Panc1 (cell line): ENCODE results near the gene ARHGAP6. TPM values are rescaled to one million over a fixed set of nuclear protein-coding genes. Genes with fewer than 3 reads are reported as not detected.

Experiments
- ATAC-seq: fragments of 200-7000 bp; cut with Tn5 transposase; 2 replicates; pipeline ENCODE4 v1.9.1; 2020; ENCODE audit warnings: mild to moderate bottlenecking, moderate library complexity
- BruUV-seq: library from RNA; stranded (reverse); fragments of 400-500 nt; replicated peaks from 2 replicates; lab custom pipeline; 2021; lab: Mats Ljungman, UMichigan
- CTCF ChIA-PET: fragments of 300-600 bp; sonication (Branson Sonifier 250); formaldehyde crosslinking; loops from one replicate; lab custom pipeline; 2022; ENCODE audit warnings: antibody characterized with exemption; lab: Charles Lee
- POLR2A ChIA-PET: fragments of 300-600 bp; sonication (Branson Sonifier 250); formaldehyde crosslinking; loops from one replicate; lab custom pipeline; 2022; ENCODE audit warnings: antibody characterized with exemption; lab: Charles Lee
- DNase-seq: peaks from one replicate; pipeline ENCODE4 v3.0.0-alpha.2; 2010; ENCODE audit warnings: low read depth, low spot score
- H3K27ac ChIP-seq: 2 replicates; pipeline ENCODE4 v1.5.1; 2011; ENCODE audit warnings: mild to moderate bottlenecking, low read length, inconsistent platforms
- H3K27me3 ChIP-seq: fragments of 200-500 bp; sonication (Bioruptor generic); 2 replicates; pipeline ENCODE4 v1.6.0; 2014; ENCODE audit warnings: low read length, inconsistent platforms; ENCODE audit not compliant: control insufficient read depth, insufficient read depth
- H3K36me3 ChIP-seq: fragments of 200-500 bp; sonication (Bioruptor generic); 2 replicates; pipeline ENCODE4 v1.5.1; 2014; ENCODE audit warnings: inconsistent platforms, mild to moderate bottlenecking, low read length, moderate library complexity; ENCODE audit not compliant: control insufficient read depth, insufficient read depth
- H3K4me1 ChIP-seq: 2 replicates; pipeline ENCODE4 v1.5.1; 2011; ENCODE audit warnings: inconsistent platforms, mild to moderate bottlenecking, low read length, moderate library complexity; ENCODE audit not compliant: control insufficient read depth, insufficient read depth
- H3K4me3 ChIP-seq, 2 experiments: 2 replicates each; pipeline ENCODE4 v1.5.1; 2011 to 2012; ENCODE audit warnings: low read depth in 2 of 2, low read length in 2 of 2, mild to moderate bottlenecking in 2 of 2, inconsistent platforms in 1 of 2, moderate library complexity in 1 of 2
- H3K9me3 ChIP-seq: fragments of 200-500 bp; sonication (Bioruptor generic); 2 replicates; pipeline ENCODE4 v1.5.1; 2014; ENCODE audit warnings: low read depth, mild to moderate bottlenecking, inconsistent platforms, low read length, moderate library complexity; ENCODE audit not compliant: control insufficient read depth, insufficient read depth
- CTCF ChIP-seq: fragments of 450-650 bp; IDR thresholded peaks from 2 replicates; pipeline ENCODE4 v1.5.1; 2017; ENCODE audit warnings: mild to moderate bottlenecking
- POLR2AphosphoS5 ChIP-seq: IDR thresholded peaks from 2 replicates; pipeline ENCODE4 v1.6.1; 2012; ENCODE audit warnings: mild to moderate bottlenecking, low read depth, low read length, moderate library complexity
- REST ChIP-seq, 2 experiments: IDR thresholded peaks; 2 replicates each; pipeline ENCODE4 v1.6.1; 2011 to 2012; ENCODE audit warnings: low read depth in 2 of 2, control low read depth in 1 of 2, low read length in 1 of 2, mild to moderate bottlenecking in 1 of 2, moderate library complexity in 1 of 2; ENCODE audit not compliant: insufficient read depth in 1 of 2
- SIN3A ChIP-seq: IDR thresholded peaks from 2 replicates; pipeline ENCODE4 v1.6.1; 2012; ENCODE audit warnings: low read depth, mild to moderate bottlenecking, low read length, moderate library complexity, borderline replicate concordance; ENCODE audit not compliant: insufficient read depth
- TCF7L2 ChIP-seq: IDR thresholded peaks from 2 replicates; pipeline ENCODE4 v1.6.1; 2011; ENCODE audit warnings: mild to moderate bottlenecking, low read depth, low read length, inconsistent platforms
- in situ Hi-C: cut with HindIII; loops from 2 replicates; pipeline ENCODE4 v1.10.0; 2016; ENCODE audit warnings: low sequenced_read_pairs, low pct_unique_long_range_greater_than_20kb
- intact Hi-C: fragments of 100-400 bp; cut with micrococcal nuclease; formaldehyde crosslinking; loops from one replicate; pipeline ENCODE4 v1.10.0; 2022; ENCODE audit not compliant: unreplicated experiment
- total RNA-seq: library from RNA; stranded (reverse); gene quantifications from one replicate; pipeline ENCODE4 v1.2.1, GENCODE V29; 2021; ENCODE audit not compliant: unreplicated experiment

The ARHGAP6 gene
- total RNA-seq, 1 experiment from 2014 or later = 0.13 TPM

- intact Hi-C loops = no loop called here
- Histone ChIP-seq H3K27ac (no peak overlapping the region), H3K9me3 (no peaks in the 10 kb centered on the region), H3K4me1 (no peaks in the 10 kb centered on the region), H3K4me3 (no peak overlapping the region), H3K27me3 (no peaks in the 10 kb centered on the region), H3K36me3 (no peaks in the 10 kb centered on the region)
- DNase-seq (no peak), ATAC-seq (no peak)
- POLR2A ChIA-PET = no interaction called here
- CTCF ChIA-PET = no interaction called here
- no TSS peak for BruUV-seq
- TF ChIP-seq TCF7L2 = no peak
- no peak for TF ChIP-seq POLR2AphosphoS5
- TF ChIP-seq CTCF = no peak
- no peak for TF ChIP-seq SIN3A
- TF ChIP-seq REST (IDR thresholded peaks at IDR 0.05; ENCODE audit: insufficient read depth in 1 of 2, low read depth in 2 of 2, low read length in 1 of 2) = no peak
- in situ Hi-C loops = no loop called here
Measured at GRCh38 chrX:11272863-11273262, 392.9 kb downstream of the ARHGAP6 start.

GRCh38 chrX:11272290-11272689 is 393.4 kb downstream of the ARHGAP6 start:
- Histone ChIP-seq H3K36me3 (no peaks in the 10 kb centered on the region), H3K9me3 (no peaks in the 10 kb centered on the region), H3K27me3 (no peaks in the 10 kb centered on the region), H3K4me1 (no peaks in the 10 kb centered on the region), H3K4me3 (no peak overlapping the region), H3K27ac (no peak overlapping the region)
- POLR2A ChIA-PET = no interaction called here
- no peak for DNase-seq
- in situ Hi-C loops (no loop called here), intact Hi-C loops (no loop called here)
- no TSS peak for BruUV-seq
- TF ChIP-seq CTCF (no peak), REST (IDR thresholded peaks at IDR 0.05; ENCODE audit: insufficient read depth in 1 of 2, low read depth in 2 of 2, low read length in 1 of 2) (no peak), TCF7L2 (no peak), POLR2AphosphoS5 (no peak), SIN3A (no peak)
- ATAC-seq = no peak
- CTCF ChIA-PET = no interaction called here
